ENCODE data around the gene MAGIX. TPM values are rescaled to one million over a fixed set of nuclear protein-coding genes. Genes with fewer than 3 reads are reported as not detected.

Gene MAGIX
- total RNA-seq, 4 donors from 2014 or later = 0.69 to 4.6 (median 3.1) TPM

DNA sequence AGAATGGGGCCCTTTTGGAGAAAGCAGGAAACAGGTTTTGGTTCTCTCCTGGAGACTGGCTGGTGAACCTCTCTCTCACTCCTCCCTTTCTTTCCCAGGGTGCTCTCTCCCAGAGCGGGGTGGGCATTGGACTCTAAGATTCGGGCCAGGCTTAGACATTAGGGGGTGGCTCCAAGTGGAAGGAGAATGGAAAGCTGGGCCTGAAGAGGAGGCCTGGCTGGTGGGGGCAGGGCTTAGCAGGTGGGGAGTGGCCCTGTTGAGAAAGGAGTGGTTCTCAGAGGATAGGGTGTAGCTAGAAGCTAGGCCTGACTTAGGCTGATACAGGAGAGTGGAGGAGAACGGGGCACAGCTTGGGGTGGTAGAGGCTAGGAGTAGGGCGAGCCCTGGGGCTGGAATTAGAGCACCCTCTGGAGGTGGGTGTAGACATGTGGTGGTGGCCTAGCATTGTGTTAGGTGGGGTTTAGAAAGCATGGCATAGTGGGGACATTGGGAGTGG lies 14.8 kb downstream of the MAGIX start:
- Histone ChIP-seq H3K9me3 (no peaks in the 10 kb centered on the region), H3K27me3 (no peaks in the 10 kb centered on the region), H3K4me3 (no peak overlapping the region), H3K27ac (peak overlapping the region in 3 of 4 donors; percentile 30 to 47 (median 41)), H3K36me3 (peaks cover 0 to 64% of the 10 kb centered on the region in 2 donors), H3K4me1 (peaks cover 0 to 28% (median 3%) of the 10 kb centered on the region in 3 donors)
- TF ChIP-seq, protein P1, sequence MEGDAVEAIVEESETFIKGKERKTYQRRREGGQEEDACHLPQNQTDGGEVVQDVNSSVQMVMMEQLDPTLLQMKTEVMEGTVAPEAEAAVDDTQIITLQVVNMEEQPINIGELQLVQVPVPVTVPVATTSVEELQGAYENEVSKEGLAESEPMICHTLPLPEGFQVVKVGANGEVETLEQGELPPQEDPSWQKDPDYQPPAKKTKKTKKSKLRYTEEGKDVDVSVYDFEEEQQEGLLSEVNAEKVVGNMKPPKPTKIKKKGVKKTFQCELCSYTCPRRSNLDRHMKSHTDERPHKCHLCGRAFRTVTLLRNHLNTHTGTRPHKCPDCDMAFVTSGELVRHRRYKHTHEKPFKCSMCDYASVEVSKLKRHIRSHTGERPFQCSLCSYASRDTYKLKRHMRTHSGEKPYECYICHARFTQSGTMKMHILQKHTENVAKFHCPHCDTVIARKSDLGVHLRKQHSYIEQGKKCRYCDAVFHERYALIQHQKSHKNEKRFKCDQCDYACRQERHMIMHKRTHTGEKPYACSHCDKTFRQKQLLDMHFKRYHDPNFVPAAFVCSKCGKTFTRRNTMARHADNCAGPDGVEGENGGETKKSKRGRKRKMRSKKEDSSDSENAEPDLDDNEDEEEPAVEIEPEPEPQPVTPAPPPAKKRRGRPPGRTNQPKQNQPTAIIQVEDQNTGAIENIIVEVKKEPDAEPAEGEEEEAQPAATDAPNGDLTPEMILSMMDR (IDR thresholded peaks at IDR 0.05) = peak in 1 of 4 experiments; percentile 19
- no peak for TF ChIP-seq EP300 (IDR thresholded peaks at IDR 0.05)
- 50% methylated on average over 1 of the region's 4 CpGs; no CpG with 5 or more reads in 1 of the 2 donors for WGBS, 2 donors (ENCODE audit: low coverage in 1 of 2)
- peak; percentile 6 for ATAC-seq

DNA sequence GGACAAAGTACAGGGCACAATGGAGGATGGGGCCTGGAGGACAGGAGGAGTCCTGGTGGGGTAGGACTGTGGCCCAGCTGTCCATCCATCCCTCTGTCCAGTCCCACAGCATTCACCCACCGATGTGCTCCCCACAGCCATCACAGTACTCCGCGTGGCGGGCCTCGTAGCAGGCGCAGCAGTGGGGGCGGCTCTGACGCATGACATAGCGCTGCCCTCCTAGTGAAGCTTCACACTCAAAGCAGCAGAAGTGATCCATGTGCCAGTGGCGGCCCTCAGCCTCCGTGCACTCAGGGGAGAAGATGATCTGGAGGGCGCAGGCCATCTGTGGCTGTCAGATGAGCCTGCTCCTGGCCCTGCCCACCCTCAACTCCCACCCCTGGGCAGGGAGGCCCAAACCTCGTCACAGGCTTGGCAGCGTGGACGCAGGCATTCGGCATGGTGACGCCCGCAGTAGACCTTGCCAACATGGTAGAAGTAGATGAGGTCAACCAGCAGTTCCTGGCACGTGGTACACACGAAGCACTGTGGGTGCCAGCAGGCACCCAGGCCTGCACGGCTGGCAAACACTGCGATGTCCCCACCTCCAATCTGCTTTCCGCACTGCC lies 15.4 kb downstream of the MAGIX start:
- peak; percentile 13 for ATAC-seq
- TF ChIP-seq, protein P1 (IDR thresholded peaks at IDR 0.05) = no peak
- TF ChIP-seq POLR2A (IDR thresholded peaks at IDR 0.05) (no peak), EP300 (IDR thresholded peaks at IDR 0.05) (no peak), POLR2AphosphoS5 (IDR thresholded peaks at IDR 0.05) (no peak)
- H3K4me3 ChIP-seq = no peak overlapping the region
- H3K9me3 ChIP-seq = no peaks in the 10 kb centered on the region
- H3K4me1 ChIP-seq = peaks cover 0 to 24% (median 3%) of the 10 kb centered on the region in 3 donors
- no CpG with 5 or more reads among the region's 23 CpGs for WGBS, 2 donors (ENCODE audit: low coverage in 1 of 2)
- H3K36me3 ChIP-seq = peaks cover 0 to 70% of the 10 kb centered on the region in 2 donors
- H3K27me3 ChIP-seq = no peaks in the 10 kb centered on the region
- H3K27ac ChIP-seq = peak overlapping the region in 1 of 4 donors; percentile 30

DNA sequence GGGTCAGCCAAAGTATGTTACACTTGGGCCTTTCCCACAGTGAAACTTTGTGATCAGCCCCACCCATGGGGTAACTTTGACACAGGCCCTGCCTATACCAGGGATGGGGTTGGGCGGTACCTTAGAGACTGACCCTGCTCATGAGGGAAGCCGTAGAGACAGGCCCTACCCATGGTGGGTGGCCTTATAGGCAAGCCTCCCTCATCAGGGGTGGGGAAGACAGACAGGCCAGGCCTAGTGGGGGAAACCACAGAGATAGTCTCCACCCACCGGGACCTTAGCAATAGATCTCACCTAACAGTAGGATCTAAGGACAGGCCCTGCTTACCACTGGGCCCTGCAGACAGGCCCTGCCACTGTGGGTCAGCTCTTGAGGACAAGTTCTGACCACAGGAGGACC lies 16.0 kb downstream of the MAGIX start:
- TF ChIP-seq EP300 (IDR thresholded peaks at IDR 0.05) = no peak
- no CpG with 5 or more reads among the region's 3 CpGs for WGBS, 2 donors (ENCODE audit: low coverage in 1 of 2)
- Histone ChIP-seq H3K4me1 (peaks cover 0 to 22% (median 0%) of the 10 kb centered on the region in 3 donors), H3K36me3 (peaks cover 0 to 72% of the 10 kb centered on the region in 2 donors), H3K27me3 (no peaks in the 10 kb centered on the region), H3K27ac (no peak overlapping the region), H3K9me3 (no peaks in the 10 kb centered on the region), H3K4me3 (no peak overlapping the region)
- ATAC-seq = no peak

DNA sequence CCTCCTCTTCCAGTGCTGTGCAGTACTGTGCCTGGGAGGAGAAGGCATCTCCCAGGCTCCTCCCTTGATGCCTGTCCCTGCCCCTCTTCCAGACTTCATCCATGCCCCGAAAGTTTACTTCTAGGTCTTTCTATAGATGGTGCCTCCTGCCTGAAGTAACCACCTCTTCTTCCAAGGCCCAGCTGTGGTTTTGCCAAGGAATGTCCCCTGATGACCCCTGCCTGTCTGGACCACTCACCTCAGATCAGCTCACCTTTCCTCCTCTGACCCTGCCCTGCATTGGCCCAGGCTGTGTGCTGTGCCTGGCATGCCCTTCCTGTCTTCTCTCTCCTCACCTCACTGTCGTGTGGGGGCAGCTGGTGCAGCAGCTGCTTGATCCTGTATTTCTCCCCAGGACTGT lies 16.8 kb downstream of the MAGIX start:
- Histone ChIP-seq H3K9me3 (no peaks in the 10 kb centered on the region), H3K27ac (no peak overlapping the region), H3K4me3 (no peak overlapping the region), H3K36me3 (peaks cover 0 to 64% of the 10 kb centered on the region in 2 donors), H3K27me3 (no peaks in the 10 kb centered on the region), H3K4me1 (peaks cover 0 to 23% (median 0%) of the 10 kb centered on the region in 3 donors)
- ATAC-seq = no peak
- TF ChIP-seq, protein P1 (IDR thresholded peaks at IDR 0.05) = no peak
- TF ChIP-seq EP300 (IDR thresholded peaks at IDR 0.05) (no peak), POLR2AphosphoS5 (IDR thresholded peaks at IDR 0.05) (no peak), POLR2A (IDR thresholded peaks at IDR 0.05) (no peak)
- 71% methylated on average over 1 of the region's 2 CpGs; no CpG with 5 or more reads in 1 of the 2 donors for WGBS, 2 donors (ENCODE audit: low coverage in 1 of 2)

DNA sequence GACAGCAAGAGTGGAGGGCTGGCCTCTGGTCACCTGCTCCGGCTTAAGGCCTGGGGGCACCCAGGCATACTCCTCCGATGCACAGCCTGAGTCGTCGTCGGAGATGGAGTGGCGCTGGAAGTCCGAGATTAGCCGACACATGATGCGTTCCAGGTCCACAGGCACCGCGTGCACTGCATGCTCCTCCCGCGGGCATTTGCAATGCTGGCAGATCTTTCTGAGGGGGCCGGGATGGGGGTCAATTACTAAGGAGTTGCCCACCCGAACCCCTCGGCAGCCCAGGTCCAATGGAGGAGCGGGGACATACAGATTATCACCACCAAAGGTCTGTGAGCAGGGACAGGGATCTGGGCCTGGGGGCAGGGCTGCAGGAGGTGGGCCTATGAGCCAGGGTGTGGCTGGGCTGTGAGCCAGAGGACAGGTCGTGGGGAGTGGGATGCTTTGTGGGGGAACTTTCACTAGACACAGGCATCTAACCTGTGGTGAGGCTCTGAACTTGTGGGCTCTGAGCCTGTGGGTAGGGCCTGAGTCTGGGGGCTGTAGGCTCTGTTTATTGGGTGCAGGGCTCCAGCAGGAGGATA lies 21.2 kb downstream of the MAGIX start:
- H3K27me3 ChIP-seq = no peaks in the 10 kb centered on the region
- H3K36me3 ChIP-seq = peaks cover 0 to 34% of the 10 kb centered on the region in 2 donors
- WGBS, 2 donors (ENCODE audit: low coverage in 1 of 2) = 90% methylated on average over 2 of the region's 18 CpGs; no CpG with 5 or more reads in 1 of the 2 donors
- H3K4me1 ChIP-seq = peaks cover 0 to 34% (median 0%) of the 10 kb centered on the region in 3 donors
- ATAC-seq = no peak
- TF ChIP-seq POLR2AphosphoS5 (IDR thresholded peaks at IDR 0.05) (no peak), POLR2A (IDR thresholded peaks at IDR 0.05) (no peak), EP300 (IDR thresholded peaks at IDR 0.05) (no peak)
- TF ChIP-seq, protein P1 (IDR thresholded peaks at IDR 0.05) = no peak
- peak overlapping the region in 1 of 2 donors; percentile 56 for H3K4me3 ChIP-seq
- H3K9me3 ChIP-seq = no peaks in the 10 kb centered on the region
- peak overlapping the region in 3 of 4 donors; percentile 47 to 86 (median 82) for H3K27ac ChIP-seq

Data from gastroesophageal sphincter (tissue), 4 donors.